T-helper 22 cell (primary cell): ENCODE measurements around the gene ILF3.

ENCODE experiments used
- DNase-seq: peaks from one replicate; pipeline ENCODE4 v3.0.0-alpha.2; 2020; ENCODE audit warnings: low read depth

ILF3 gene

GRCh38 chr19:10695401-10696398 lies 41.6 kb downstream of the ILF3 start:
- peak; percentile 70 for DNase-seq

GRCh38 chr19:10699650-10700335 lies 45.6 kb downstream of the ILF3 start:
- peak; percentile 38 for DNase-seq

GRCh38 chr19:10701955-10702525 lies 47.9 kb downstream of the ILF3 start:
- DNase-seq, result no peak

- DNase-seq, result no peak
These were observed 52.8 kb downstream of the ILF3 start for GRCh38 chr19:10706990-10707389.

- DNase-seq, result no peak
These were observed 53.3 kb downstream of the ILF3 start for GRCh38 chr19:10707440-10707839.

- no peak for DNase-seq
These were observed 54.1 kb downstream of the ILF3 start for GRCh38 chr19:10708291-10708690.

GRCh38 chr19:10712045-10712444 lies 57.9 kb downstream of the ILF3 start:
- no peak for DNase-seq

GRCh38 chr19:10712754-10713153 lies 58.6 kb downstream of the ILF3 start:
- no peak for DNase-seq

GRCh38 chr19:10713317-10713716 lies 59.2 kb downstream of the ILF3 start:
- no peak for DNase-seq

GRCh38 chr19:10717054-10717355 lies 62.9 kb downstream of the ILF3 start:
- DNase-seq, result no peak

- peak; percentile 96 for DNase-seq
These were observed 63.4 kb downstream of the ILF3 start, which contains the start of gene DNM2 for GRCh38 chr19:10717356-10718204. Gene DNM2 (plus strand): TSS chr19:10718079. CDS start chr19:10718243, 164 bp downstream.

- DNase-seq, result peak; percentile 30
These were observed 64.4 kb downstream of the ILF3 start for GRCh38 chr19:10718205-10719196.

- no peak for DNase-seq
These were observed 65.4 kb downstream of the ILF3 start for GRCh38 chr19:10719466-10719961.

- no peak for DNase-seq
These were observed 66.5 kb downstream of the ILF3 start for GRCh38 chr19:10720607-10721125.

GRCh38 chr19:10723591-10723990 lies 69.4 kb downstream of the ILF3 start:
- no peak for DNase-seq

- no peak for DNase-seq
These were observed 70.5 kb downstream of the ILF3 start for GRCh38 chr19:10724573-10725071.

GRCh38 chr19:10725415-10725814 lies 71.3 kb downstream of the ILF3 start:
- no peak for DNase-seq

- DNase-seq, result no peak
These were observed 72.1 kb downstream of the ILF3 start for GRCh38 chr19:10726268-10726667.

- no peak for DNase-seq
These were observed 73.6 kb downstream of the ILF3 start for GRCh38 chr19:10727685-10728201.

- DNase-seq, result no peak
These were observed 75.3 kb downstream of the ILF3 start for GRCh38 chr19:10729411-10729810.
